GM18499 (cell line): Measurements from ENCODE around the gene KLHL22.
"Not testable (repeated sequence)": the region's sequence is repeated elsewhere in the genome, so short reads cannot be mapped to it uniquely, and the experiment has no call there.

Source experiments
- ATAC-seq: cut with Tn5 transposase; IDR thresholded peaks from one replicate; pipeline ENCODE4 v1.9.1; 2021; ENCODE audit warnings: moderate number of reproducible peaks; ENCODE audit not compliant: insufficient read depth, unreplicated experiment

KLHL22 gene

DNA sequence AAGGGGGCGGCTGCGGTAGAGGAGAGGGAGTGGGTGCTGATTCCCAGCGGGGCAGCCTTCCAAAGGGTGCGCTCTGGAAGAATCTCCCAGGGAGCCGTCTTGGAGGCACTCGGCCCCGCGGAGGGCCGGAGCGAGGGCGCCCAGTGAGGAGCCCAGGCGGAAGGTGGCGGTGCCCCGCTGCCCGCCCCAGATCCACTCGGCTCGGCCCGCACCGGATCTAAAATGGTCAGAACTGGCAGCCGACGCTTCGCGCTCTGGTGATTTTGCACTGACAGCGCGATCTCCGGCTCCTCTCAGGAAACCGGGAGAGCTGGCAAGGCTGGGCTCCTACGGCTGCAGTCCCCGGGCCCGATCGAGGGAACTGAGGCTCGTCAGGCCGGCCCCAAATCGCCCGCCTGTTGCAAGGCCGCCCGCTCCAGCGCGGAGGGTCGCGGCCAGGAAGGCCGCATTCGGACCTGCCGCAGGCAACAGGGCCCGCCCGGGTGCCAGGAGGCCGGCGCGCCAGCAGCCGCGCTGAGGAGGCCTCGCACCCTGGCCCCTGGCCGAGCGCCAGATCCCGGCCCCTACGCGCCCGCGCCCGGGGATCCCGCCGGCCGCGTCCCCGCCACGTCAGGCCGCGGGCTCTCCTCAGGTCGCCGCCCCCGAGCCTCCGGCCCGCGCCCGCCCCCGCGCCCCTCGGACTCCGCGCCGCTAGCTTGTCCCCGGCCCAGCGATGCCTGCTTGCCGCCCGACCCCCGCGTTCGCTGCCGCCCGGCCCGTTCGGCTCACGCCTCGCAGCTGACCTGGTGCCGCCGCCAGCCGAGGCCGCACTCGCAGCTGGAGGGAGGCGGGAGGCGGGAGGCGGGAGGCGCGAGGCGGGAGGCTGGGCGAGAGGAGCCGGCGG is at the start of gene KLHL22:
Gene KLHL22, minus strand, starts transcription at position 818 of the 883 bp plus-strand sequence. CDS start 6,584 bp downstream, outside the sequence.
- ATAC-seq, result no peak

DNA sequence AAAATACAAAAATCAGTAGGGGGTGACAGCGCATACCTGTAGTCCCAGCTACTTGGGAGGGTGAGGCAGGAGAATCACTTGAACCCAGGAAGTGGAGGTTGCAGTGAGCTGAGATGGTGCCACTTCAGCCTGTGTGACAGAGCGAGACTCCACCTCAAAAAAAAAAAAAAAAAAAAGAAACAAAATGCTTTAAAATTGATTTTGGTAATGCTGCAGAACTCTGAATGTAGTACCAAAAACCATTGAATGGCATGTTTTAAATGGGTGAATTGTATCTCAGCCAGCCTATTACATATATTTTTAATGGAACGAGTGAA is 49.7 kb upstream of the KLHL22 start:
- not testable (repeated sequence) for ATAC-seq

DNA sequence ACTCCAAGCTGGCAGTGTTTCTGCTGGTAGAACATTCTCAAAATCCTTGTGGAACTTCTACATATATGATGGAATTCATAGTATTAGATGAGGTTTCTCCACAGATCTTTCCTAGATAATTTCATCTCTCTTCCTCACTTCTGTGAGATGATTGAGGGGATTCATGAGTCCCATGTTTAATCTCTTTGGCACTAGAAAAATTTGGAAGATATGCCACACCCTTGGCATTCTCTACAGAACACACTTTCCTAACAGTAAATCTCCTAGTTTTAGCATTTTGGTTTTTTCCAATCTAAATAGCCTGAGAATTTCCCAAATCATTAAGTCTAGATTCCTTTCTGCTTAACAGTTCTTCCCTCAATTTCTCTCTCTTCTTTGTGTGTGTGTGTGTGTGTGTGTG is 47.1 kb upstream of the KLHL22 start:
- no peak for ATAC-seq

DNA sequence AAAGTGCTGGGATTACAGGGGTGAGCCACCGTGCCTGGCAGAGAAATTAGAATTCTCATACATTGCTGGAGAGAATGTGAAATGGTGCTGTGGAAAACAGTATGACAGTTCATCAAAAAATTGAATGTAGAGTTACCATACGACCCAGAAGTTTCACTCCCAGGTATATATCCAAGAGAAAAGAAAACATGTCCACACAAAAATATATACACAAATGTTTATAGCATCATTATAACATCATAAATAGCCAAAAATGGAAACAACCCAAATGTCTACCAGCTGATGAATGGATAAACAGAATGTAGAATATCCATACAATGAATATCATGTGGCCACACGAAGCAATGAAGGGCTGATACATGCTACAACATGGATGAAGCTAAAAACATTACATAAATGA is 46.5 kb upstream of the KLHL22 start:
- no peak for ATAC-seq

- not testable (repeated sequence) for ATAC-seq
Measured at GRCh38 chr22:20538875-20539274, 43.3 kb upstream of the KLHL22 start.

GRCh38 chr22:20537983-20538382 is 42.4 kb upstream of the KLHL22 start:
- ATAC-seq, result no peak

GRCh38 chr22:20537325-20537756 is 41.7 kb upstream of the KLHL22 start:
- ATAC-seq, result no peak

DNA sequence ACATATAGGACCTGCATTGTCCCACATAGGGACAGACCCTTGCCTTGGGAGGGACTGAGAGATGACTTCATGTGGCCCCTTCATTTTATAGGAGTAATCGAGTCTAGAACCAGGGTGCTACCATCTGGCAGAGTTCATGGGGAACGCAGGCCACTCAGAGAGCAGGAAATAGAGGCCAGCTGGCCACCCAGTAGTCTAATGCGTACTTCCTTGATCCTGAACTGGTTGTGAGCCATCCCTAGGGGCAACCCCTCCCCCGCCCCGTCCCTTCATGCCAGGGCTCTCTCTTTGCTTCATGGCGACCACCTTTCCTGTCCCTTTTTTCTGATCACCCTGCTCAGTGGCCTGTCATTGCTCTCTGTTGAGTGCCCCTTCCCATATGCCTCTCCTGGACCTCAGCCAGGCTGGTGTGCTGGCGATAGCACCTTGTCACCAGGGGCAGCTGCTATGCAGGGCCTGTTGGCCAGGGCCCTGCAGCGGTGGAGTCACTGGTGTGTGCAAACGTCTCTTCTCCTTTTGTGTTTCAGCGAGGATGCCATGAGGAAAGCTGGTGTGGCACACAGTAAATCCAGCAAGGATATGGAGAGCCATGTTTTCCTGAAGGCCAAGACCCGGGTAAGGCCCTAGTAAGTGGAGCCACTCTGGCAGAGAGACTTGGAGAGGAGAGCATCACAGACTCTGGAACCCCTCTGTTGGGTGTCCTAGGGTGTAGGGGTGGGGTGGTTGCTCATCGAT is 41.2 kb upstream of the KLHL22 start:
- ATAC-seq, result no peak

DNA sequence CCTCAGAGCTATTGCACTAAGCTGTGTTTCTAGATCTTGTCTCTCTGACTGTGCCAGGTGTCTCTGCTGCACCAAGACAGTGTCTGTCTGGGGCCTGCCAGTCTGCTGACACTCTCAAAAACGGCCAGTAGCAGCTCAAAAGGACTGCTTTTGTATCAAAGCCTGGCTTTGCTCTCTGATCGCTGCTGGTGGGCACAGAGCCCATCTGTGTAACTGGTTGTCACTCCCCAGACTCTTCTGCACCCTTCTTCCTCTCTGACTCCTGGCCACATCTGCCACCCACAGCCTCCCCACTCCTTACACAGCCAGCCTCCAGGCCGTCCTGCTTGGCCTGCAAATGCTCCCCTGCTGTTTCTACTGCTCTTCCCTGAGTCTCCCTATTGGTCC is 38.3 kb upstream of the KLHL22 start:
- ATAC-seq, result no peak

- ATAC-seq, result no peak
Measured at GRCh38 chr22:20533095-20533878, 37.7 kb upstream of the KLHL22 start.

DNA sequence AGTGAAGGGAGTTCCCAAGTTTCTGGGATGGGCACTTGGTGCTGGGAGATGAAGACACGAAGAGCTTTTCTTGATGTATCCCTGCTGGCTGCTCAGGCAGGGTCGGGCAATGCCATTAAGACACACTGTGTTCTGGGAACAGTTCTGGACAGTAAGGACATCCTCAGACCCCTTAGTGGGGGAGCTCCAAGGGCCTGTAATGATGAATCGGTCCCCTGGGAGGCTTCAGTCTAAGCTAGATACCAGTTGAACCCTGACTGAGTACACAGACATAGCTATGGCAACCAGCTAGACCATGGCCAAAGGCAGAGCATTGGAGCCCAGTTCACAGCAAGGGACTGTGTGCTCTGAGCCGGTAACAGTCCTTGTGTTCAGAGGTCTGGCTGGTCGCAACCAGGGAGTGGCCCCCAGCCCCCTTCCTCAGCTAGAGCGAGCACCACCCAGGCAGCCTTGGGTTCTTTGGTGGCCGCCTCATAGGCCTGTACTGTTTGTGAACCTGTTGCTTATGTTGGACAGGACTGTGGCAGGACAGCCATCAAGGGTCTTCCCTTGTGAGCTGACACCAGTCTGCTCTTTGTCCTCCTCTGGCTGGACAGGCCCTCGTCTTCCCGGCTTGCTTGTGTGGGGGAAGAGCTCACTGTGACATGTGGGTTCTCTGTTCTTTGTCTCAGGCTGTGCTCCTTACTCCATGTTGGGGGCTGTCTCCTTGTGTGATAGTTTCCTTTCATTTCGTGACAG is 36.8 kb upstream of the KLHL22 start:
- ATAC-seq, result no peak

- ATAC-seq, result no peak
Measured at GRCh38 chr22:20531404-20532201, 36.0 kb upstream of the KLHL22 start.

GRCh38 chr22:20531154-20531403 is 35.5 kb upstream of the KLHL22 start:
- ATAC-seq, result no peak

DNA sequence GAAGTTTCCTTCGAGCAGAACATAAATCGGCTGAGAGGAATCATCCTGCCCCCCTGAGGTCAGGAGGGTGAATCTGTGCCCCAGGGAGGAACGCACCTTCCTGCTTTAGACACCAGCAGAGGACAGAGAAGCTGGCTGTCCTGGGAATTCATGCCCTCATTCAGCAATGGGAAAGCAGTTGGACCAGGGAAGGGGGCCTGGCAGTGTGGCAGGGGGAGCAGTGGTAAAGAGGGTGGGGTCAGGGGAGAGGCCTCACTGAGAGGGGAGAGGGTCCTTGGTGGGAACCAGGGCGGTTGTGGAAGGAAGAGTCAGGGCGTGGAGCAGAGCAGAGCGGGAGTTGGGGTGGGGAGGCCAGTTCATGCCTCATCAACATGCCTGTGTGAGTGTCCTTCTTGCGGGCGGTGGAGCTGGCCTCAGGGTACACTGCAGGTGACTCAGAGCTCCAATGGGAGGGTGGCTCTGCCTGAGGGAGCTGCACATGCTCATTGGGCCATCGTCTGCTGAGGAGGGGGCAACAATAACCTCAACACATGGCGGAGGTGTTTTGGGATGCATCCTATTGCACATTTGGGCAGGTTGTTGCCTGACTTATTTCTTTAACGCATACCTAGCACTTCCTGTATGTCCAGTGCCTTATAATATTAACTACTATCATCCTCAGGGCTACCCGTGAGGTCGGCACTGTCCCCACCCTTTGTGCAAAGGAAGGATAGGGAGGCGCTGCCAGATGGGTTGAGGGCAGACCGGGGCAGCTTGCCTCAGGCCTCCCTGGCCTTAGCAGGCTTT is 35.0 kb upstream of the KLHL22 start:
- no peak for ATAC-seq

DNA sequence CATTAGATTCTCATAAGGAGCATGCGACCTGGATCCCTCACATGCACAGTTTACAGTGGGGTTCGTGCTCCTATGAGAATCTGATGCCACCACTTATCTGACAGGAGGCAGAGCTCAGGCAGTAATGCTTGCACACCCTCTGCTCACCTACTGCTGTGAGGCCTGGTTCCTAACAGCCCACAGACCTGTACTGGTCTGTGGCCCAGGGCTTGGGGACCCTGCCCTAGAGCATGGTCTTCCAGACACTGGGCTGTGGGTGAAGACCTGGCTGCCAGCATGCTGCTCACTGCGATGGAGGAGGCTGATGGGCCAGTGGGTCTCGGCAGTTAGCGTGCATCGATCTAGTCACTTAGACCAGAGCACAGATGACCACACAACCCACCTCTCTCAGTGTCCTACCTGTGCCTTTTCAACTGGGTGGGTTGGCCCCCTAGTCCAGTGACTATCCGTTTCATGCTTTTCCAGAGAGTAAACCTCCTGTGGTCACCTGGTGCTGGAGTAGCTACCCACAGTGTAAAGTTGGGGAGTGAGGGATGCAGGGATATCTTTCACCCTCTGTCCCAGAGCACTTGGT is 32.9 kb upstream of the KLHL22 start:
- ATAC-seq, result no peak

DNA sequence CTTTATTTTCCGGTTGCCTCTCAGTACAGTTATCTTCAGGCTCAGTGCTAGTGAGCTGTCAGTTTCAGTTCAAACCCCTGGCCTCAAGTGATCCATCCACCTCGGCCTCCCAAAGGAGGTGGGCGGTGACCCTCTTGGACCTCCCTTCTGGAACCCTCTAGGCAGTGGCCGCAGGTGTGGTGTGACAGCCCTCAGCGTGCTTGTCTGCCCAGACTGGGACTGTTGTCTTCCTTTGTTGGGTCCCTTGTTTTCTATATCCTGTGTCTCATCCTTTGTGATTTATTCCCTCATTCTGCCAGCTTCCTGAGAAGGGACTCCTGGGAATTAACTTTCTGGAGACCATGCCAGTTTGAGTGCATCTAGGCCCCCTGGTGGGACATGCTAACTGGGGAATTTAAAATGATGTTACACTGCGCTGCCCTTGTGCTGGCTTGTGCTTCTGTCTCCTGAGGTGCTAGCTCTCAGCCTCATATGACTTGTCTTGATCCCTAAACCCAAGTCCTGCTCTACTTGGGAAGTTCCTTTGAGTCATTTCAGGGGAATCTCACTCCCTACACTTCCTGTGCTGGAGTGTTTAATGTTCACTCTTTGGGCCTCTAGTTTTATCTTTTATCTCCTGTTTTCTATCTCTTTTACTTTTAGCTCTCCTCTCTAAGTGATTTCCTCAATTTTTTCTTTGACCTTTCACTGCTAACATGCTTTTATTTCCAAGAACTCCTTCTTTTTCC is 31.2 kb upstream of the KLHL22 start:
- no peak for ATAC-seq

- ATAC-seq, result no peak
Measured at GRCh38 chr22:20526305-20526627, 30.7 kb upstream of the KLHL22 start.

GRCh38 chr22:20525048-20525447 is 29.5 kb upstream of the KLHL22 start:
- no peak for ATAC-seq
